ENCODE measurements around the gene LRRFIP2. TPM values are rescaled to one million over a fixed set of nuclear protein-coding genes. Genes with fewer than 3 reads are reported as not detected.
"Not testable (repeated sequence)": the region's sequence is repeated elsewhere in the genome, so short reads cannot be mapped to it uniquely, and the experiment has no call there.

The LRRFIP2 gene
- total RNA-seq, 4 donors from 2014 or later = 152 to 166 (median 152) TPM

GRCh38 chr3:37147666-37148065, 26.7 kb downstream of the LRRFIP2 start:
- Histone ChIP-seq H3K9me3 (no peaks in the 10 kb centered on the region), H3K4me1 (peaks cover 0 to 6% (median 2%) of the 10 kb centered on the region in 4 donors), H3K4me3 (no peak overlapping the region), H3K27ac (no peak overlapping the region), H3K27me3 (no peaks in the 10 kb centered on the region), H3K36me3 (peaks cover 0 to 33% (median 0%) of the 10 kb centered on the region in 3 donors)
- TF ChIP-seq POLR2A (IDR thresholded peaks at IDR 0.05) = no peak
- no peak for TF ChIP-seq CTCF (IDR thresholded peaks at IDR 0.05)
- no peak for DNase-seq

GRCh38 chr3:37146927-37147326, 27.5 kb downstream of the LRRFIP2 start:
- H3K27me3 ChIP-seq, H3K4me1 ChIP-seq, H3K4me3 ChIP-seq, DNase-seq, H3K27ac ChIP-seq, H3K9me3 ChIP-seq: not testable (repeated sequence)
- peaks cover 0 to 30% (median 0%) of the 10 kb centered on the region in 3 donors for H3K36me3 ChIP-seq

- Histone ChIP-seq H3K4me3 (no peak overlapping the region), H3K27ac (peak overlapping the region in 1 of 4 donors; percentile 23), H3K36me3 (peaks cover 0 to 36% (median 0%) of the 10 kb centered on the region in 3 donors), H3K4me1 (peaks cover 0 to 6% (median 2%) of the 10 kb centered on the region in 4 donors), H3K27me3 (no peaks in the 10 kb centered on the region), H3K9me3 (no peaks in the 10 kb centered on the region)
- no peak for DNase-seq
- TF ChIP-seq CTCF (IDR thresholded peaks at IDR 0.05) (no peak), POLR2A (IDR thresholded peaks at IDR 0.05) (no peak)
Observed at GRCh38 chr3:37145611-37146010, 28.8 kb downstream of the LRRFIP2 start.

GRCh38 chr3:37144806-37145205, 29.6 kb downstream of the LRRFIP2 start:
- TF ChIP-seq CTCF (IDR thresholded peaks at IDR 0.05) = no peak
- no peak for TF ChIP-seq POLR2A (IDR thresholded peaks at IDR 0.05)
- Histone ChIP-seq H3K36me3 (peaks cover 0 to 36% (median 0%) of the 10 kb centered on the region in 3 donors), H3K27me3 (no peaks in the 10 kb centered on the region), H3K4me3 (no peak overlapping the region), H3K27ac (peak overlapping the region in 1 of 4 donors; percentile 23), H3K4me1 (peaks cover 0 to 14% (median 2%) of the 10 kb centered on the region in 4 donors), H3K9me3 (no peaks in the 10 kb centered on the region)
- DNase-seq = no peak

- Histone ChIP-seq H3K9me3 (no peaks in the 10 kb centered on the region), H3K4me3 (no peak overlapping the region), H3K36me3 (peaks cover 0 to 36% (median 0%) of the 10 kb centered on the region in 3 donors), H3K4me1 (peaks cover 0 to 14% (median 2%) of the 10 kb centered on the region in 4 donors), H3K27me3 (no peaks in the 10 kb centered on the region), H3K27ac (no peak overlapping the region)
- no peak for TF ChIP-seq CTCF (IDR thresholded peaks at IDR 0.05)
- no peak for TF ChIP-seq POLR2A (IDR thresholded peaks at IDR 0.05)
- DNase-seq = no peak
Observed at GRCh38 chr3:37143821-37144220, 30.6 kb downstream of the LRRFIP2 start.

GRCh38 chr3:37141676-37142075, 32.7 kb downstream of the LRRFIP2 start:
- Histone ChIP-seq H3K36me3 (peaks cover 0 to 21% (median 0%) of the 10 kb centered on the region in 3 donors), H3K27me3 (no peaks in the 10 kb centered on the region), H3K27ac (no peak overlapping the region), H3K4me3 (no peak overlapping the region), H3K4me1 (peaks cover 0 to 33% (median 0%) of the 10 kb centered on the region in 4 donors), H3K9me3 (no peaks in the 10 kb centered on the region)
- DNase-seq = no peak
- TF ChIP-seq POLR2A (IDR thresholded peaks at IDR 0.05) (no peak), CTCF (IDR thresholded peaks at IDR 0.05) (no peak)
